ENCODE results near the gene SHF.

Gene SHF

GRCh38 chr15:45151998-45152828 lies 35.6 kb downstream of the SHF start:
- no peak for TF ChIP-seq CTCF (IDR thresholded peaks at IDR 0.05)

DNA sequence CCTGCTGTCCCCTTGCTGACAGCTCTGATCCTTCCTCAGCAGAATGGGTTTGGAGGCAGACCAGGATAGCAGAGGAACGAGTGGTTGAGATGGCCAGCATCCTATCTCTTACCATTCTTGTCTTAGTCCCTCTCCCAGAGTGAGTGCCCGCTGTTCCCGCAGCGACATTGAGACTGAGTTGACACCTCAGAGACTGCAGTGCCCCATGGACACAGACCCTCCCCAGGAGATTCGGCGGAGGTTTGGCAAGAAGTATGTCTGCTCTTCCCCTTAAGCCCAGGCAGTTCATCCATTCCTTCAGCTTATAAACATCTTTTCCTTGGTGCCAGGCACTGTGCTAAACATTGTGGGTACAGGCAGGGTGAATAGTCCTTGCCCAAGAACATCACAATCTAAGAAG lies 36.8 kb downstream of the SHF start:
- TF ChIP-seq CTCF (IDR thresholded peaks at IDR 0.05), result no peak

GRCh38 chr15:45150481-45150880 lies 37.3 kb downstream of the SHF start:
- TF ChIP-seq CTCF (IDR thresholded peaks at IDR 0.05), result no peak

DNA sequence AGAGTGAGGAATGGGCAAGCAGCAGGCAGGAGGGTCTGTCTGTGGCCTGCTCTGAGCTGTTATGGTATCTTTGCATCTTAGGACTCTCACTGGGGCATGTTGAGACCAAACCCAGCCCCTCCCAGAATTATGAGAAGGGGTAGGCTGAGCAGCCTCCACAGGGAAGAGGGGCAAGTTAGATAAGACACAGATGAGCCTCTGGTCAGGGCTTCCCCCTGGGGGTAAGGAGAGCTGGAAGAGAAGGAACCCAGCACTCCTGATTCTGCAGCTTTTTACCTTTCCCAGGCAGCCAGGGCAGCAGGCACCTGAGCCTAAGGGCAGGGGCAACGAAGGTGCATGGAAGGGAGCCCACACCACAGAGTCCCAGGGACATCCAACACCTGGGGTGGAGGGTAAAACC lies 38.7 kb downstream of the SHF start:
- no peak for TF ChIP-seq CTCF (IDR thresholded peaks at IDR 0.05)

DNA sequence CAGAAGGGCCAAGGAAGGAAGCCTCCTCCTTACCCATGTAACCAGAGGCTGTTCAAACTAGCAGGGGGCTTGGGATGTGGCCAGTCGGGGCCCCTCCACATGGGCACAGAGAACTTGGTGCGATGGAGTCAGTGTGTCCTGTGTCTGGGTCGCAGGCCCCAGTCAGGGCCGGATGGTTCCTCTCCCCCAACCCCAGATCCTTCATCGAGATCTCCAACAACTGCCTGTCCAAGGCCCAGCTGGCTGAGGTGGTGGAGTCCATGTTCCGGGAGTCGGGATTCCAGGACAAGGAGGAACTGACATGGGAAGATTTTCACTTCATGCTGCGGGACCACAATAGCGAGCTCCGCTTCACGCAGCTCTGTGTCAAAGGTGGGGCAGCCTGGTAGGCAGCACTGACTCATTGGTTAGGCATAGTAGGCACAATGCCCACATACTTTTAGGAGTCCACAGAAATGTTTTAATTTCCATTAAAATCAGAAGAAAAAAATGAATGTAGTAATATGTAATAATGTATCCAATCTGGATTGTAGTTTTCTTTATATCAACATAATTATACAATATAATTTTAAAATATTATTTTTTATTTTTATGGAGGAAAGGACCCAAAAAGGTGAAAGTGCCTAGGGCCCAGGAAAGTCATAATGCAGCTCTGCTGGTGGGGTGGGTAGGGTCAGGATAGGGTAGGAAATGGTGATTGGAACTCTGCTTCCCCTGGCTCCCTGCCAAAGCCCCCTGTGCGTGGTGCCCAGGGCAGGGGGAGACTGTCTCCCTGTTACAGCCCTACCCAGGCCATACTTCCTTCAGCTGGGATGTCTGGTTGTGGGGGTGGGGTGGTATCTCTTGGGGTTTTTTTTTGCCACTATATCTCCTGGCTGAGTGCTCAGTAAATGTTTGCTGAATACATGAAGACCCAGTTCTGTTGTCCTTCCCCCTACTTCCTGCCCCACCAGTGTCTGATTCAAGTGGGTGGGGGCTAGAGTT lies 39.4 kb downstream of the SHF start:
- TF ChIP-seq CTCF (IDR thresholded peaks at IDR 0.05), result no peak

- TF ChIP-seq CTCF (IDR thresholded peaks at IDR 0.05), result no peak
Observed at GRCh38 chr15:45147606-45148005, 40.2 kb downstream of the SHF start.

DNA sequence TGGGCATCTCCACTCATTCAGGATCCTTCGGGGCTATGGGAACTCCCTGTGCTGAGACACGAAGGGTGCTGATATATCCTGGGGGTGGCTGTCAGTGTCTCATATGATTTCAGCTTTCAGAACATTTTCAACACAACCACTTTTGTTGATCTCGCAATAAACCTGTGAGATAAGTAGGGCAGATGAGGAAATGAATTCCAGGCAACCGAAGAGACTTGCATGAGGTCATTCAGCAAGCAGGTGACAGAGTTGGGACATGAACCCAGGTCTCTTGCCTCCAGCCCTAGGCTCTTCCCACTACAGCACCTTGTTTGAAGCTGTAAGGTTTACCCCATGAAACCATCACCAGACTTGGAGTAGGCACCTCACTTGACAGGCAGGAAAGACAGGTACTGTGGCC lies 41.4 kb downstream of the SHF start:
- TF ChIP-seq CTCF (IDR thresholded peaks at IDR 0.05), result no peak

All from LNCAP (cell line).